Anterior cingulate cortex (tissue), 58 donors: ENCODE data around the gene PGS1.

Experiments
- DNase-seq, 58 donors: peaks; one replicate each; lab custom pipeline; 2025; lab: John Stamatoyannopoulos, UW

The PGS1 gene

GRCh38 chr17:78345791-78346494 lies 32.5 kb upstream of the PGS1 start:
- DNase-seq: no peak

GRCh38 chr17:78346605-78347250 lies 31.7 kb upstream of the PGS1 start:
- DNase-seq: no peak

GRCh38 chr17:78347453-78347852 lies 31.0 kb upstream of the PGS1 start:
- DNase-seq: no peak

GRCh38 chr17:78348055-78348770 lies 30.2 kb upstream of the PGS1 start:
- no peak for DNase-seq

GRCh38 chr17:78349891-78350642 lies 28.4 kb upstream of the PGS1 start:
- DNase-seq: no peak

- DNase-seq: peak in 56 of 58 donors; percentile 19 to 97 (median 78)
Observed at GRCh38 chr17:78351449-78352006, 26.9 kb upstream of the PGS1 start.

GRCh38 chr17:78353834-78354233 lies 24.6 kb upstream of the PGS1 start:
- no peak for DNase-seq

GRCh38 chr17:78355045-78355641 lies 23.3 kb upstream of the PGS1 start:
- DNase-seq: no peak

- DNase-seq: no peak
Observed at GRCh38 chr17:78355701-78356100, 22.7 kb upstream of the PGS1 start.

- DNase-seq: peak in 13 of 58 donors; percentile 15 to 50 (median 27)
Observed at GRCh38 chr17:78356101-78356713, 22.2 kb upstream of the PGS1 start.

- peak in 24 of 58 donors; percentile 13 to 79 (median 41) for DNase-seq
Observed at GRCh38 chr17:78357177-78357586, 21.3 kb upstream of the PGS1 start.

GRCh38 chr17:78357672-78358537 lies 20.5 kb upstream of the PGS1 start:
- no peak for DNase-seq

- DNase-seq: peak in 3 of 58 donors; percentile 12 to 50 (median 19)
Observed at GRCh38 chr17:78358538-78359320, 19.7 kb upstream of the PGS1 start.

- DNase-seq: peak in 4 of 58 donors; percentile 22 to 59 (median 43)
Observed at GRCh38 chr17:78359321-78359996, 19.0 kb upstream of the PGS1 start.

GRCh38 chr17:78359997-78360370 lies 18.5 kb upstream of the PGS1 start, which contains the start of gene SOCS3:
SOCS3 (minus strand) TSS chr17:78360077; CDS start chr17:78359095, 982 bp downstream.
- peak in 54 of 58 donors; percentile 15 to 95 (median 69) for DNase-seq

GRCh38 chr17:78360371-78361224 lies 17.9 kb upstream of the PGS1 start:
- peak in 50 of 58 donors; percentile 15 to 81 (median 62) for DNase-seq
